ENCODE results near the gene ATP8B1.
"Not testable (repeated sequence)": the region's sequence is repeated elsewhere in the genome, so short reads cannot be mapped to it uniquely, and the experiment has no call there.

Gene ATP8B1

GRCh38 chr18:57834616-57835015 lies 31.5 kb upstream of the ATP8B1 start:
- no peak for DNase-seq (ENCODE audit: low read depth)
- in situ Hi-C loops (cut with HindIII; ENCODE audit: low sequenced_read_pairs): no loop called here
- no peak for TF ChIP-seq CTCF (IDR thresholded peaks at IDR 0.05; ENCODE audit: low read depth, low read length, missing control alignments)
- no peak overlapping the region for H3K4me3 ChIP-seq (ENCODE audit: low read depth, low read length)

GRCh38 chr18:57833441-57834101 lies 30.5 kb upstream of the ATP8B1 start:
- in situ Hi-C loops (cut with HindIII; ENCODE audit: low sequenced_read_pairs): no loop called here
- H3K4me3 ChIP-seq (ENCODE audit: low read depth, low read length): no peak overlapping the region
- DNase-seq (ENCODE audit: low read depth): no peak
- TF ChIP-seq CTCF (IDR thresholded peaks at IDR 0.05; ENCODE audit: low read depth, low read length, missing control alignments): no peak

DNA sequence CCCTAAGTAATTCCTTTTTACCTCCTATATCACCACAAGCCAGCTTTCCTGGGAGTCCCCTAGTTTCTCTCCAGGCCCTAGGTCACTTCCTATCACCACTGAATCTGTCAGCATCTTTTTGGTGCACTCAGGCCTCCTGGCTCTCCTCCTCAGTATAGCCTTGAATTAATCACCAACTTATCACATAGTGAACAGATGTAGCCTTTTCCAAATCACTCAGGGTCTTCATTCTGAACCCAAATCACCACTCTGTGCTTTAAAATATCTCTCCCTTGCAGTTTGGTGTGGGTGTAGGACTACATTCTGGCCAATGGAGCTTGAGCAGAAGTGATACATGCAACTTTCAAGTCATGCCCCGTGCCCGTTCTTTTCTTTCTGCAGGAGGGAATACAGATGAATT lies 29.6 kb upstream of the ATP8B1 start:
- no peak for TF ChIP-seq CTCF (IDR thresholded peaks at IDR 0.05; ENCODE audit: low read depth, low read length, missing control alignments)
- H3K4me3 ChIP-seq (ENCODE audit: low read depth, low read length): no peak overlapping the region
- in situ Hi-C loops (cut with HindIII; ENCODE audit: low sequenced_read_pairs): no loop called here
- no peak for DNase-seq (ENCODE audit: low read depth)

GRCh38 chr18:57831597-57832377 lies 28.7 kb upstream of the ATP8B1 start:
- no peak for DNase-seq (ENCODE audit: low read depth)
- in situ Hi-C loops (cut with HindIII; ENCODE audit: low sequenced_read_pairs): no loop called here
- no peak overlapping the region for H3K4me3 ChIP-seq (ENCODE audit: low read depth, low read length)
- TF ChIP-seq CTCF (IDR thresholded peaks at IDR 0.05; ENCODE audit: low read depth, low read length, missing control alignments): no peak

DNA sequence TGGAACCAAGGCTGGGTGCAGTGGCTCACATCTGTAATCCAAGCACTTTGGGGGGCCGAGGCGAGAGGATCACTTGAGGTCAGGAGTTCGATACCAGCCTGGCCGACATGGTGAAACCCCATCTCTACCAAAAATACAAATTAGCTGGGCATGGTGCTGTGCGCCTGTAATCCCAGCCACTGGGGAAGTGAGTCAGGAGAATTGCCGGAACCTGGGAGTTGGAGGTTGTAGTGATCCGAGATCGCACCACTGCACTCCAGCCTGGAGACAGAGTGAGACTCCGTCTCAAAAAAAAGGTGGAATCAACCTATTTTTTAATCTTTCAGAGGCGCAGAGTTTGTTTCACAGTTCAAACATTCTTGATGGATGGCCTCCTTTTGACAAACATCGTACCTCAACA lies 24.5 kb upstream of the ATP8B1 start:
- in situ Hi-C loops (cut with HindIII; ENCODE audit: low sequenced_read_pairs): no loop called here
- DNase-seq (ENCODE audit: low read depth): no peak
- no peak for TF ChIP-seq CTCF (IDR thresholded peaks at IDR 0.05; ENCODE audit: low read depth, low read length, missing control alignments)
- H3K4me3 ChIP-seq (ENCODE audit: low read depth, low read length): no peak overlapping the region

DNA sequence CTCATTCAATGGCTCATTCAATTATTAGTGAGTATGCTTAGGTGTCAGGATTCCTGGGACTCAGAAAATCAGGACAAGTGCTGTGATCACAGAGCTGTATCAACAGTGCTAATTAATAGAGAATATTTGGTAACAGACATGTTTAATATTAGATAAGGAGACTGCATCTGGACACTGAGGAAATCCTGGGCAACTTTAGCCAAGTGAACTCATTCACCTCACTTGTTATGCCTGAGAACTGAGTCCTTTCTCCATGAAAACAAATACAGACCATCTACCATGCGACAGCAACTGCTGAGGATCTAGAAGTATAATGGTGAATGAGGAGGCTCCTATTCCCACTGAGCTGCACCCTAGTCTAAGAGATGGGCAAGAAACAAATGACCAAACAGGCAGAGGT lies 23.1 kb upstream of the ATP8B1 start:
- in situ Hi-C loops (cut with HindIII; ENCODE audit: low sequenced_read_pairs): no loop called here
- TF ChIP-seq CTCF (IDR thresholded peaks at IDR 0.05; ENCODE audit: low read depth, low read length, missing control alignments): no peak
- no peak for DNase-seq (ENCODE audit: low read depth)
- no peak overlapping the region for H3K4me3 ChIP-seq (ENCODE audit: low read depth, low read length)

- H3K4me3 ChIP-seq (ENCODE audit: low read depth, low read length); in situ Hi-C loops (cut with HindIII; ENCODE audit: low sequenced_read_pairs); DNase-seq (ENCODE audit: low read depth): not testable (repeated sequence)
Observed at GRCh38 chr18:57820583-57820982, 17.5 kb upstream of the ATP8B1 start.
